ENCODE results near the gene STRIP1.

DNA sequence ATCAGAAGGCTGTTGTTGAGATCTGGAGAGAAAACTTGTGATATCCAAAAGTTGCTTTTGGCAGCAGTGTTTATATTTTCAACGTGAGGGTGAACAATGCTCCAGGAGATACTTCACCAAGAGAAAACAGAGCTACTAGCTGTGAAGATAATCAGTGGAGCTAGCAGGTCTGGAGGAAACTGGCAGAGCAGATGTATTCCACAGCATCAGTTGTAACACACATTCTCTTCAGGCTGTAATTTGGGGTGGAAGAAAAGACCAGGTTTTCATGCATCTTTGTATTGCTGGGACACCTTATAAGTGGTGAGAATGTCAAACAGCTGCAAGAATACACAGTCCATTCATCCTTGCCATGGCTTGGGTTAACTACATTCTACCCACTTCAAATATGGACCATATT is 27.9 kb upstream of the STRIP1 start:
- TF ChIP-seq, protein P1, sequence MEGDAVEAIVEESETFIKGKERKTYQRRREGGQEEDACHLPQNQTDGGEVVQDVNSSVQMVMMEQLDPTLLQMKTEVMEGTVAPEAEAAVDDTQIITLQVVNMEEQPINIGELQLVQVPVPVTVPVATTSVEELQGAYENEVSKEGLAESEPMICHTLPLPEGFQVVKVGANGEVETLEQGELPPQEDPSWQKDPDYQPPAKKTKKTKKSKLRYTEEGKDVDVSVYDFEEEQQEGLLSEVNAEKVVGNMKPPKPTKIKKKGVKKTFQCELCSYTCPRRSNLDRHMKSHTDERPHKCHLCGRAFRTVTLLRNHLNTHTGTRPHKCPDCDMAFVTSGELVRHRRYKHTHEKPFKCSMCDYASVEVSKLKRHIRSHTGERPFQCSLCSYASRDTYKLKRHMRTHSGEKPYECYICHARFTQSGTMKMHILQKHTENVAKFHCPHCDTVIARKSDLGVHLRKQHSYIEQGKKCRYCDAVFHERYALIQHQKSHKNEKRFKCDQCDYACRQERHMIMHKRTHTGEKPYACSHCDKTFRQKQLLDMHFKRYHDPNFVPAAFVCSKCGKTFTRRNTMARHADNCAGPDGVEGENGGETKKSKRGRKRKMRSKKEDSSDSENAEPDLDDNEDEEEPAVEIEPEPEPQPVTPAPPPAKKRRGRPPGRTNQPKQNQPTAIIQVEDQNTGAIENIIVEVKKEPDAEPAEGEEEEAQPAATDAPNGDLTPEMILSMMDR (IDR thresholded peaks at IDR 0.05) = no peak
- TF ChIP-seq, protein P2, sequence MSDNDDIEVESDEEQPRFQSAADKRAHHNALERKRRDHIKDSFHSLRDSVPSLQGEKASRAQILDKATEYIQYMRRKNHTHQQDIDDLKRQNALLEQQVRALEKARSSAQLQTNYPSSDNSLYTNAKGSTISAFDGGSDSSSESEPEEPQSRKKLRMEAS (IDR thresholded peaks at IDR 0.05; ENCODE audit: low read depth) = no peak
- TF ChIP-seq EZH2phosphoT487 (IDR thresholded peaks at IDR 0.05; ENCODE audit: borderline replicate concordance, low read depth) (no peak), NRF1 (IDR thresholded peaks at IDR 0.05; ENCODE audit: low read depth, low read length) (no peak), POLR2AphosphoS5 (IDR thresholded peaks at IDR 0.05; ENCODE audit: low read depth, low read length) (no peak), EP300 (IDR thresholded peaks at IDR 0.05; ENCODE audit: borderline replicate concordance in 1 of 2, low read depth in 1 of 2, low read length in 1 of 2) (no peak)
